ENCODE measurements around the gene HBQ1. TPM values are rescaled to one million over a fixed set of nuclear protein-coding genes. Genes with fewer than 3 reads are reported as not detected.

HBQ1 gene
- total RNA-seq, 4 donors from 2014 or later, result not detected

DNA sequence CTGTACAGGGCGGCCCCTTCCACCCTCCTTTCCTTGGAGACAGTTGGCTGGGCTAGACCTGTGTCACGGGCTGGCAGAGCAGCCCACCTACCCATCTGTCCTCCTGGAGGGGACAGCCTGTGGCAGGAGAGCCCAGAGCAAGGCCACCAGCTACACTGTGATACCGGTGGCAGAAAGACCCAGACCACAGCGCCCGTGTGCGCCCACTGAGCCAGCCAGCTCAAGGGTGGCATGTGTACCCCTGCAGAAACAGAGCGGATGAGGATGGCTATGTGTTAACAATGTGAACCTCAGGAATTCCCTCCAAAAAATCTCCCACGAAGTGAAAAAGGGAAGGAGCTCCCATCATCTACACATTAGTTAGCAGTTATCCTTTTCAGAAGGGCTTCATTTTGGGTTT is 7.1 kb downstream of the HBQ1 start:
- H3K4me3 ChIP-seq, result no peak overlapping the region
- no peaks in the 10 kb centered on the region for H3K4me1 ChIP-seq
- DNase-seq (ENCODE audit: low spot score in 2 of 2), result no peak
- no peak for TF ChIP-seq CTCF (IDR thresholded peaks at IDR 0.05)
- TF ChIP-seq EP300 (IDR thresholded peaks at IDR 0.05), result no peak
- no peak for TF ChIP-seq POLR2A (IDR thresholded peaks at IDR 0.05)
- H3K36me3 ChIP-seq, result peaks cover 5 to 69% (median 15%) of the 10 kb centered on the region in 3 donors
- H3K27me3 ChIP-seq, result no peaks in the 10 kb centered on the region
- WGBS, 2 donors, result 93 to 94% methylated on average over 8 of the region's 8 CpGs
- no peak overlapping the region for H3K27ac ChIP-seq
- no peaks in the 10 kb centered on the region for H3K9me3 ChIP-seq

DNA sequence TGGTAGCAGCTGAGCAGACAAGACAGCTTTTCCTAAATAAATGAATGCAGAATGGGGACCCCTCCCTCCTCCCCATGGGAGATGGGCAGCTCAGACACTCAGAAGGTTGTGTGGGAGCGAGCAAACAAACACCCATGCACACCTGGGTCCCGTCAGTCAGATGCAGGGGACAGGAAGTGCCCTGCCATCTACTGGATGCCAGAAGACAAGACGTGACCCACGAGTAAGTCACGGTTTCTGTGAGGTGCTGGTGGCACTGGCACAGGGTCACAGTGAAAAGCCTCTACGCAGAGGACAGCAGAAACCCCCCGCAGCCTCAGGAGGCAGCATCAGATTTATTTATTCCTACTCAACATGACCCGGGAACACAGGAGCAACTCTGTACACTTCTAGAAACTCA is 8.4 kb downstream of the HBQ1 start:
- DNase-seq (ENCODE audit: low spot score in 2 of 2), result no peak
- peaks cover 5 to 82% (median 24%) of the 10 kb centered on the region in 3 donors for H3K36me3 ChIP-seq
- 73 to 81% methylated on average over 8 of the region's 8 CpGs for WGBS, 2 donors

DNA sequence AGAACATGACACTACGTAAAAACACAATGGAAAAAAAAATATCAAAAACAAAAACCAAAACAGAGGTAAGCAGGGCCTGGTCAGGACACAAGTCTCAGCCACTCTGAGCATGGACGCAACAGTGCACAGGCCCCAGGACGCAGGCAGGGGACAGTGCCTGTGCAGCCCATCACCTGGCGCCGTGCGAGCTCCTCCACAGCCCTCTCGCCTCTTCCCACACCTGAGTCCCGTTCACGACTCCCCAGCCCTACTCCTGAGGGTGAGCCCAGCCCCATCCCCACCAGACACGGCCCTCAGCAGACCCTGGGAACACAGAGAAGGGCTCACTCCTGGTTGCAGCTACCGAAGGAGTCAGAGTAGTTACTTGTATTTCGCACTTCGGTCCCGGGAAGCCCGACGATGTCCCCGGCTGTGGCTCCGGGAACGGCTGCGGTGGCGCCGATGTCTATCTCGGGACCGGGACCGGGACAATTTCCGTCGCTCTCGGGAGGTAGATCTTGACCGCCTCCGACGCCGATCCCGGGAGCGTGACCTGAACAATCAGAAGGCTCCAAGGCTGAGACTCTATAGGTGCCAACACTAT is 9.4 kb downstream of the HBQ1 start:
- H3K9me3 ChIP-seq, result no peaks in the 10 kb centered on the region
- WGBS, 2 donors, result 93 to 94% methylated on average over 33 to 34 of the region's 34 CpGs
- H3K4me3 ChIP-seq, result no peak overlapping the region
- no peaks in the 10 kb centered on the region for H3K27me3 ChIP-seq
- peaks cover 5 to 86% (median 28%) of the 10 kb centered on the region in 3 donors for H3K36me3 ChIP-seq
- no peak overlapping the region for H3K27ac ChIP-seq
- no peak for TF ChIP-seq EP300 (IDR thresholded peaks at IDR 0.05)
- no peak for TF ChIP-seq CTCF (IDR thresholded peaks at IDR 0.05)
- no peak for TF ChIP-seq POLR2A (IDR thresholded peaks at IDR 0.05)
- no peak for DNase-seq (ENCODE audit: low spot score in 2 of 2)
- H3K4me1 ChIP-seq, result no peaks in the 10 kb centered on the region

More for the DNA sequence above, 8.4 kb downstream of the HBQ1 start:
- no peak overlapping the region for H3K27ac ChIP-seq
- H3K9me3 ChIP-seq, result no peaks in the 10 kb centered on the region
- H3K4me1 ChIP-seq, result no peaks in the 10 kb centered on the region
- H3K4me3 ChIP-seq, result no peak overlapping the region
- no peak for TF ChIP-seq EP300 (IDR thresholded peaks at IDR 0.05)
- TF ChIP-seq POLR2A (IDR thresholded peaks at IDR 0.05), result no peak
- no peak for TF ChIP-seq CTCF (IDR thresholded peaks at IDR 0.05)
- no peaks in the 10 kb centered on the region for H3K27me3 ChIP-seq

DNA sequence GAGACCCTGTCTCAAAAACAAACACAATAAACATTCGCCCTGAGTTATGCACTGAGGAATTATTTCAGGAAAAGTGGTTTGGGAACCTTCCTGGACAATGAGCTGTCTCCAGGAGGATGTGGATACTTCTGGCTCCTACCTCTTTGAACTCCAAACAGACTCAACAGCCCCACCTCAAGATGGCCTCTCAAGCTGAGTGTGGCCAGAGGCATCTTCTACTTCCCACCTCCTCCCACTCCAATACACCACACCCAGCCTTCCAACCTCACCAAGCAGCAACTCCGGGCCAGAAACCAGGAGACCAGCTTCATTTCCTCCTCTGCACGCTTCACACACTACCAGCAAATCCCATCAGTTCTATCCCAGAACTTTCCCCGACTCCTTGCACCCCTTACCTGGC is 11.6 kb downstream of the HBQ1 start:
- no peaks in the 10 kb centered on the region for H3K27me3 ChIP-seq
- DNase-seq (ENCODE audit: low spot score in 2 of 2), result no peak
- H3K4me1 ChIP-seq, result no peaks in the 10 kb centered on the region
- TF ChIP-seq EP300 (IDR thresholded peaks at IDR 0.05), result no peak
- H3K36me3 ChIP-seq, result peaks cover 5 to 98% (median 38%) of the 10 kb centered on the region in 3 donors
- H3K27ac ChIP-seq, result no peak overlapping the region
- 90 to 94% methylated on average over 4 of the region's 4 CpGs for WGBS, 2 donors
- H3K4me3 ChIP-seq, result no peak overlapping the region
- no peaks in the 10 kb centered on the region for H3K9me3 ChIP-seq

DNA sequence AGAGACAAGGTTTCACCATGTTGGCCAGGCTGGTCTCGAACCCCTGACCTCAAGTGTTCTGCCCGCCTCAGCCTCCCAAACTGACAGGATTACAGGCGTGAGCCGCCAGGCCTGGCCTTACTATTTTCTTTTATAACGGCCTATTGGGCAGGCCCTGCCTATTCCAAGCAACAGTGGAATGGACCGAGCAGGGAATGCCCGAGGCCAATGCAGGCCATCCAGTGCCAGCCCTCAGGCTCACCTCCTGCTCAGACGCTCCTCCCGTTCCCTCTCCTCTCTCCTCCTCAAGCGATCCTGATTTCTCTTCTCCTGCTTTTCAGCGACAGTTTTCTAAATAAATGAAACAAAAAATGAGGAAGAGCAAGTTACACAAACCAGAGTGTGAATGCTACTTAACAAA is 12.4 kb downstream of the HBQ1 start:
- no peak for DNase-seq (ENCODE audit: low spot score in 2 of 2)
- H3K4me3 ChIP-seq, result no peak overlapping the region
- no peaks in the 10 kb centered on the region for H3K4me1 ChIP-seq
- no peak overlapping the region for H3K27ac ChIP-seq
- H3K9me3 ChIP-seq, result no peaks in the 10 kb centered on the region
- peaks cover 5 to 100% (median 42%) of the 10 kb centered on the region in 3 donors for H3K36me3 ChIP-seq
- no peak for TF ChIP-seq CTCF (IDR thresholded peaks at IDR 0.05)
- no peak for TF ChIP-seq EP300 (IDR thresholded peaks at IDR 0.05)
- TF ChIP-seq POLR2A (IDR thresholded peaks at IDR 0.05), result no peak
- 92 to 94% methylated on average over 11 of the region's 11 CpGs for WGBS, 2 donors
- no peaks in the 10 kb centered on the region for H3K27me3 ChIP-seq
